ENCODE measurements around the gene PRKAG2. TPM values are rescaled to one million over a fixed set of nuclear protein-coding genes. Genes with fewer than 3 reads are reported as not detected.

Gene PRKAG2
- total RNA-seq, 1 donor from 2014 or later: 20.6 TPM

DNA sequence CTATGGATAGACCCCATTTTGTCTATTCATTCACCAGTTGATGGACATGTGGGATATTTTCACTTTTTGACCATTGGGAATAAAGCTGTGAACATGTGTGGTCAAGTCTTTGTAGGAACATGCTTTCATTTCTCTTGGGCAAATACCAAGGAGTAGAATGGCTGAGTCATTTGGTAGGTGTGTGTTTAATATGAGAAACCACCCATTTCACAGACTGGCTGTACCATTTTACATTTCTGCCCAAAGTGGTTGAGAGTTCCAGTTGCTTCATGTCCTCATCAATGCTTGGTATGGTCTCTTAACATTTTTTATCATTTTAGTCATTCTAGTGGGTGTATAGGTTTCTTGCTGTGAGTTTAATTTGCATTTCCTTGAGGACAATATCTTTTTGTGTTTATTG lies 232.4 kb downstream of the PRKAG2 start:
- no peaks in the 10 kb centered on the region for H3K4me1 Mint-ChIP-seq (ENCODE audit: low read depth)
- no peak for DNase-seq (ENCODE audit: low spot score, unreplicated experiment)
- H3K27me3 Mint-ChIP-seq: peaks cover 8% of the 10 kb centered on the region
- no peak overlapping the region for H3K4me3 Mint-ChIP-seq (ENCODE audit: low read depth)
- no peak overlapping the region for H3K27ac Mint-ChIP-seq
- no peak for TF ChIP-seq CTCF (IDR thresholded peaks at IDR 0.05; ENCODE audit: unreplicated experiment)
- no peaks in the 10 kb centered on the region for H3K9me3 Mint-ChIP-seq (ENCODE audit: low read depth)
- H3K36me3 Mint-ChIP-seq (ENCODE audit: insufficient read depth): no peaks in the 10 kb centered on the region

- TF ChIP-seq CTCF (IDR thresholded peaks at IDR 0.05; ENCODE audit: unreplicated experiment): no peak
- Mint-ChIP-seq H3K36me3 (ENCODE audit: insufficient read depth) (no peaks in the 10 kb centered on the region), H3K27me3 (peaks cover 18% of the 10 kb centered on the region), H3K9me3 (ENCODE audit: low read depth) (no peaks in the 10 kb centered on the region), H3K4me3 (ENCODE audit: low read depth) (no peak overlapping the region), H3K27ac (no peak overlapping the region), H3K4me1 (ENCODE audit: low read depth) (no peaks in the 10 kb centered on the region)
- no peak for DNase-seq (ENCODE audit: low spot score, unreplicated experiment)
These were observed 234.2 kb downstream of the PRKAG2 start for GRCh38 chr7:151642746-151643145.

GRCh38 chr7:151641587-151641986 lies 235.3 kb downstream of the PRKAG2 start:
- Mint-ChIP-seq H3K4me1 (ENCODE audit: low read depth) (no peaks in the 10 kb centered on the region), H3K9me3 (ENCODE audit: low read depth) (no peaks in the 10 kb centered on the region), H3K27ac (no peak overlapping the region), H3K36me3 (ENCODE audit: insufficient read depth) (no peaks in the 10 kb centered on the region), H3K27me3 (peaks cover 21% of the 10 kb centered on the region), H3K4me3 (ENCODE audit: low read depth) (no peak overlapping the region)
- no peak for DNase-seq (ENCODE audit: low spot score, unreplicated experiment)
- no peak for TF ChIP-seq CTCF (IDR thresholded peaks at IDR 0.05; ENCODE audit: unreplicated experiment)

DNA sequence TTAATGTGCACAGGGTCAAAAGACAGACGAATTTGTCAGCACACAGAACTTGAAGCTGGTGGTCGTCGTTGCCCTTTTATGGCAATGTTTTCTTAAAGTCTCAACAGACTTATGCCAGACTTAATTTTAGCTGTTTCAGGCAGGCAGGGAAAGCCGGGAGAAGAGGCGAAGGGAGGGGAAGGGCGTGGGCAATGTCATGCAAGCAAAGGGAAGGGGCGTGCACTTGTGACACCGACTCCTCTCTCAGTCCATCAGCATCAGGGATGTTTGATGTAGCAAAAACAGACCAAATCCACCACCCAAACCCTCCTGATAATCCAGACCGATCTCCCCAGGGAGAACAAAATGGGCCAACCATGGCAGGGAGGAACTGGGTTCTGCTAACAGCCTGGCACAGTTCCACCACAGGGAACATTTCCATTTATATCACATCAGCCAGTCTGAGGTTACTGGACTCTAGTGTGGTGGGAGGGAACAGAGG lies 239.1 kb downstream of the PRKAG2 start:
- H3K4me1 Mint-ChIP-seq (ENCODE audit: low read depth): no peaks in the 10 kb centered on the region
- H3K9me3 Mint-ChIP-seq (ENCODE audit: low read depth): peaks cover 4% of the 10 kb centered on the region
- peaks cover 21% of the 10 kb centered on the region for H3K27me3 Mint-ChIP-seq
- TF ChIP-seq CTCF (IDR thresholded peaks at IDR 0.05; ENCODE audit: unreplicated experiment): no peak
- no peak overlapping the region for H3K4me3 Mint-ChIP-seq (ENCODE audit: low read depth)
- no peak for DNase-seq (ENCODE audit: low spot score, unreplicated experiment)
- H3K36me3 Mint-ChIP-seq (ENCODE audit: insufficient read depth): peaks cover 3% of the 10 kb centered on the region
- no peak overlapping the region for H3K27ac Mint-ChIP-seq

DNA sequence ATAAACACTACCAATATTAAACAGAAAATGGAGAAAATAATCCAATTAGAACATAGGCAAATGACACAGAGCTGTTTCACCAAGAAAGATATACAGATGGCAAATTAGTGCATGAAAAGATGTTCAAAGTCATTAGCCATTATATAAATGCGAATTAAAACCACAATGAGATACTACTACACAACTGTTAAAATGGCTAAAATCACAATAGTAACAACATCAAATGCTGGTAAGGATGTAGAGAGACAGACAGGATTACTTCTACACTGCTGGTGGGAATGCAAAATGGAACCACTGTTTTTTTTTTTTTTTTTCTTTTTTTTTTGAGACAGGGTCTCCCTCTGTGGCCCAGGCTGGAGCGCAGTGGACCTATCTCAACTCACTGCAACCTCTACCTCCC lies 242.3 kb downstream of the PRKAG2 start:
- Mint-ChIP-seq H3K27ac (no peak overlapping the region), H3K4me1 (ENCODE audit: low read depth) (peaks cover 9% of the 10 kb centered on the region), H3K4me3 (ENCODE audit: low read depth) (no peak overlapping the region), H3K27me3 (peaks cover 14% of the 10 kb centered on the region), H3K36me3 (ENCODE audit: insufficient read depth) (peaks cover 3% of the 10 kb centered on the region), H3K9me3 (ENCODE audit: low read depth) (peaks cover 4% of the 10 kb centered on the region)
- TF ChIP-seq CTCF (IDR thresholded peaks at IDR 0.05; ENCODE audit: unreplicated experiment): no peak
- DNase-seq (ENCODE audit: low spot score, unreplicated experiment): no peak
